Fibroblast of upper back skin (primary cell): ENCODE measurements around the gene GRM7.

Experiments used
- DNase-seq: peaks from one replicate; pipeline ENCODE4 v3.0.0-alpha.2; 2013

Gene GRM7

DNA sequence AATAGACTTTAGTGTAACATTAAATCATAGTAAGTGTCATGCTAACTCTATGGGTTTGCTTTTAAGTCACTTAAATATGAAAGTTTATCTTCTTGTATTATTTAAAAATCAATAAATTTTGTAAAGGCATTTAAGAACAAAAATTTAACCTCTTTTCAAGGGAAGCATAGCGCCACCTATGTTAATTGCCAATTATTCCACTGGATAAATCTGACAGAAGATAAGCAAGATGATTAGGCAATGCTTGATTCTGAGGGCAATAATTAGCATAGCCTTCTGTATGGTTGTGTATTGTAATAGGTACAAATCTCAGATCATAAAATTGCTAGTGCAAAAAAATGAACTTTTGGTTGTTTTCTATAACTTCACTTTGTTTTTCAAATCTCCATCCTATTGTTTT is 560.1 kb downstream of the GRM7 start:
- DNase-seq: no peak

DNA sequence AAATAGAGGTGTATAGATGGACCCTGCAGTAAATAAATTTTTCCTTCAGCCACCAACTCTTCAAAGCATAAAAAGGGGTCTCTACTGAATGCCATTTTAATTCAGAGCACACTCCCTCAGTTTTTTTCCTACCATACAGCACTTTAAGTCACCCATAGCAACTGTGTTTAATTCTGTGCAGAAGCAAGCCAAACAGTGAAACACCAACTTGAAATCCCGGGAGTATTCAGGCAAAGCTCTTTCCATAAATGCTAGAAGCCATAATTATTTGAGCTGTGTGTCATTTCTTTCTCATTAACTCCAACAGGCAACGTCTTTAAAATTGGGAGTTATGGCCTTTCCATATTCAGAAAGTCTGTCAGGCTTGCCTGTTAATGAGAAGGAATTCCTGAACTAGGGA is 562.1 kb downstream of the GRM7 start:
- no peak for DNase-seq

- no peak for DNase-seq
Measured at GRCh38 chr3:7423995-7424394, 563.1 kb downstream of the GRM7 start.

GRCh38 chr3:7428206-7428718 is 567.3 kb downstream of the GRM7 start:
- DNase-seq: no peak

GRCh38 chr3:7432610-7433009 is 571.7 kb downstream of the GRM7 start:
- DNase-seq: no peak

GRCh38 chr3:7433073-7433472 is 572.2 kb downstream of the GRM7 start:
- no peak for DNase-seq

DNA sequence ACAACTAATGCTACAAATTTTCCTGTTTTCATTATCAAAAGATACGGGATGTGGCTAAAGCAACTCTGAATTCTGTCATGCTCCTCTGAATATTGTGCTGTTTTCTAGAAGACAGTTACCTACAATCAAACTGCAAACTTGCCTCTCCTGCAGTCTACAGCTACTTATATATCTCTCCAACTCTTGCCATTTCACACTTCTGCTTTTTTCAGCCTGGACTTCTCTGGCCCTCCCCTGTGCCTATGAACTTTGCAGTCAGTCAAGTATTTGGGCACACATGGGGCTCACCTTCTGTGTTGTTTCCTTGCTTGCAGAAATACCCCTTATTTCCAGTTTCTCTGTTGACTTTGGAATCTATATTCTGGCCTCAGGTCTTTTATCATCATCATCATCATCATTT is 575.6 kb downstream of the GRM7 start:
- no peak for DNase-seq

DNA sequence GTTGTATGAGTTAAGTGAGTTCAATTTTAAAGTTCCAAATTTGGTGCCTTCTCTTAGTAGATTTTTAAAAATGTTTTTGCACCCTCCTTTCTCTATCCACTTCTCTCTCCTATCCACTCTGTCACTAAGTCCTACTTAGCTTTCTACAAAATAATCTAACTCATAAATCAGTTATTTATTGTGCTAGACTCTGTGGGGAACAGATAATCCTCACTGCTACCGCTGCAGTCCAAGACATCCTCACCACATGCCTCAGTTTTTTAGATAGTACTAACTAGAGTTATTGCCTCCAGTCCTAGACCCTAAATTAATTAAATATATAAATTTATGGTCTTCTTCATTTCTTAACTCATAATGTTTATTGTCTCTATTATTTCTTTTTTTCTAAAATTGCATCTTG is 576.3 kb downstream of the GRM7 start:
- DNase-seq: no peak

DNA sequence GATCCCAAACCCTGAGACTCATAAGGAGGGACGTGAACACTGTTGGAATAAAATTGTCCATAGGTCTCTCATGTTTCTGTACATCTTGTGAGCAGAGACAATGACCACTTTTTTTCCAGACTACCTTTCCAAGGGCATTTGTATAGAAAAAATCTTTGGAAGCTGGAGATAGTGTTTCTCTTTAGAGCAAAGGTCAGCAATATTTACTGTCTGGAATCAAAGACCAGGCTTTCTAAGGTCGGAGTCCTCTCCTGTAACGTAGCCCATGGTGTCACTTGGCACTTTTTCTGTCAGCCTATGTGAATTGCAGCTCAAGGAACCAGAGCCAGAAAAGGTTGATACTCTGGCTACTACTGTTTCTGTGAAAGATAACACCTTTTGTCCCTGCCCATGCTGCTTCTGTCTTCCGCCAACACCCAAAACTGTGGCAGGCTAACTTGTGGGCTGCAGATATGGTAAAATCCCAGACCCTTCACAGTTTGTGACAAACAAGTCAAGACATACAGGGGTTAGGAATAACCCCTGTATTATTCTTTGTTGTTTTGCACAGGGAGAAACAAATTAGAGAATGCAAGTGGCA is 578.3 kb downstream of the GRM7 start:
- no peak for DNase-seq

- DNase-seq: no peak
Measured at GRCh38 chr3:7444886-7445285, 584.0 kb downstream of the GRM7 start.

- DNase-seq: no peak
Measured at GRCh38 chr3:7445331-7445730, 584.4 kb downstream of the GRM7 start.

DNA sequence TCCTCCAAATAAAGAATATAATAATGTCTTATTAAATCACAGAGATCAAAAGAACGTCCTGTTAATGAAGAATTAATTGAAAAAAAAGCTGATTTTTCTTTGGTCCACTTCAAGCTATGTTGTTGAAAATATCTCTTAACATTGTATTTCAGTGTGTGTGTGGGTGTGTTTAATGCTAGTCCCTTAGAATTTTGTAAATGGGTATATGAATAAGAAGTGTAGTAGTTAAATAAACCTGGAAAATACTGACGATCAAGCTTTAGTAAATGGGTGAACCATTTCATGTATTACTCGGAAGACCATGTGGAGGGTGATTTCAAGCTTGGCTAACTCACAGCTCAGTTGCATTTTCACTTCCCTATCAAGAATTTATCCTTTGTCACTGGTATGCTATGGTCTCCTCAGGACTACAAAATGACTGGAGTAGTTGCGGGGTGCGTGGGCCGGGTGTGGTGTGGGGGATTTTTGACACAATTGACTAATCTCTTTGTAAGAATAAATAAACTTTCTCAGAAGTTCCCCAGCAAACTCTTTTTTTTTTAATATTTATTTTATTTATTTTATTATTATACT is 586.4 kb downstream of the GRM7 start:
- no peak for DNase-seq

DNA sequence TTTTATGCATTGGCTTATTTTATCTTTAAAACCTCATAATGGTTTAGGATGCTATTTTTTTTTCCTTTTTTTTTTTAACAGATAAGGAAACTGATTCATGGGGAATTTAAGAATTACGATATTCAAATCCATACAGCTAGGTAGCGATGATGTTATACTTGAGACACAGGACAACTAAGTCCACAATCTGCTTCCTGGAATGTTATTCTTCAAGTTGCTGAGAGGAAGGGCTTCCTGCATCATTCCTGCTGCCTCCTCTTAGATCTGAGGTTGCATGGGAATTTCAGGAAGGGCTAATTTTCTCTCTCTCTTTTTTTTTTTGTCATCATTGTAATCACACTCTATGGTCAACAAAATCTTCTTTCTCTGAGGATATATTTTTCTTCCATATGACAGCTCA is 595.5 kb downstream of the GRM7 start:
- DNase-seq: no peak

DNA sequence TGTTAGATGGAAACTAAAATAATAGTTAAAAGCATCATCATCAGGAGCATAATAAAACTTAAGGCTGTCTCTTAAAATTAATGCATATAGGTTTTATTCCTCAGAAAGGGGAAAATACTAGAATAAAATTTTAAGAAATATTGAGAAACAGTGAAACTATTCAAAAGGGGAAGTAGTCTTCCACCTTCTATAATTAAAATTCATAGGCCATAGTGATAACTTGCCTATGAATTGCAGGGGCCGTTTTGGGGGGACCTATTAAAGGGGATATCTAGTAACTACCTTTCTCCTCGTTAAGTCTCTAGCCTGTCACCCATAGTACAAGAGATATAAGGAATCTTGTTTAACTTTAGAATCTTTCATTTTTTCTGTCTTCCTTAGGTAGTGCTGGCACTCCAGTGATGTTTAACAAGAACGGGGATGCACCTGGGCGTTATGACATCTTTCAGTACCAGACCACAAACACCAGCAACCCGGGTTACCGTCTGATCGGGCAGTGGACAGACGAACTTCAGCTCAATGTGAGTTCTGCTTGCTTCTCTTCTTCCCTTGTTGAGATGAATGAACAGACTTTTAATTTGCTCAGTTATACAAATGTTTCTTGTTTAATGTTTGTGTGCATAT is 600.4 kb downstream of the GRM7 start:
- no peak for DNase-seq

- DNase-seq: no peak
Measured at GRCh38 chr3:7469866-7470265, 609.0 kb downstream of the GRM7 start.

DNA sequence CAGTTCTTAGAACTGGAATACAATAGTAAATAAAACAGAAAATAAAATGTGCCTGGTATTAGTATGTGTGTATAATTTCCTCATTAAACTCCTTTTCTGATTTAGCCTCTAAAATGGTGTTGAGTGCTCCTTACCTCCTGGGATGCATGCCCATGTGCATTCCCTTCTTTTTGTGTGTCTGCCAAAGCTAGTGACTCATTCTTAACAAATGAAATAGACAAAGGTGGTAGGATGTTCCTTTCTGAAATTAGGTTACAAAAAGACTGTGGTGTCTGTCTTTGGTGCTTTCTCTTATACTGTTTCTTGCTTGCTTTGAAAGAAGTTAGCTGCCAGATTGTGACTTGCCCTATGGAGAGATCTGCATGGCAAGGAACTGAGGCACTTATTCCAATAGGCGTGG is 623.7 kb downstream of the GRM7 start:
- DNase-seq: no peak

DNA sequence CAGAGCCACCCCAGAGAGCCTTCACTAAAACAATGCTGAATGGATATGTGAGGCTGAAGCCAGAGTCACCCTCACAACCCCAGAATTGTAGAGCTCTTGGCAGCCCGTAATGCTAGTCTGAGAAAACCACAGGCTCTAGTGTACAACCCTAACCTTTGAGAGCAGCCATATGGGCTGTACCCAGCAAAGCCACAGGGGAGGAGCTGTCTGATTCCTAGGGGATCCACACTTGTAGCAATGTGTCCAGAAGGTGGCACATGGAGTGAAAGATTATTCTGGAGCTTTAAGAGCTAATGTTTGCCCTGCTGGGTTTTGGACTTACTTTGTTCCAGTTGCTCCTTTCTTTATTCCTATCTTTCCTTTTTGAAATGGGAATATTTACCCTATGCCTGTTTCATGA is 626.8 kb downstream of the GRM7 start:
- no peak for DNase-seq

- no peak for DNase-seq
Measured at GRCh38 chr3:7489417-7489816, 628.5 kb downstream of the GRM7 start.

DNA sequence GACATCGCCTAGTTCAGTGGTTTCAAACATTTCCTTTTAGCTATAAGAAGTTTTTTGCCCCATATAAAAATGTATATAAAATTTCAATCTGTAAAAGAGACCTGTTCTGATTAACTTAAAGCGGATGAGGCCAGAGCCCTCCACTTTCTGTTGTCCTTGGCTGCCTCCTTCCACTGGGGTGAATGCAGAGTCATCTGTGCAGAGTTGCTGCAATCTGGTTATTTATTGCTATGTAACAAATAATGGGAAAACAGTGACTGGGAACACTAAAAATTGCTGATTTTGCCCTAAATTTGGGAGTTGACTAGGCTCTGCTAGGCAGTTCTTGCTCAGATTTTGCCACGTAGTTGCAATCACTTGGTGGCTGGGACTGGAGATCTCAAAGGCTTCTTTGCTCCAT is 637.8 kb downstream of the GRM7 start:
- no peak for DNase-seq

DNA sequence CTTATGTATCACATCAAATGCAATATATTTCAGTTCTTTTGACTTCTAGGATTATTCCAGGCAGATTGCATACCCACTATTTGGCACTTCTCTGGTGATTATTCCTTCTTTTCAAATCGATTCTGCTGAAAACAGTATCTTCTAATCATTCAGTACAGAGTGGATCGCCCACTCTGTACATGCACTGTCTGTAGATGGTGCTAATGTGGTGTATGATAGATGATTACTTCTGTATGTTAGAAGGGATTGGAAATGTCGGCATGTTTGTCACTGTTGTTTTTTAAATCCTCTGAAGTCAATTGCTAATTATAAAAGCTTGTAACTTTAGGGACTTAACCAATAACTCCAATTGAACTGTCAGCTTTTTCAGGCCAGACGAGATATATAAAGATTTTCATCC is 642.5 kb downstream of the GRM7 start:
- DNase-seq: no peak

GRCh38 chr3:7504886-7505775 is 644.2 kb downstream of the GRM7 start:
- peak; percentile 47 for DNase-seq

DNA sequence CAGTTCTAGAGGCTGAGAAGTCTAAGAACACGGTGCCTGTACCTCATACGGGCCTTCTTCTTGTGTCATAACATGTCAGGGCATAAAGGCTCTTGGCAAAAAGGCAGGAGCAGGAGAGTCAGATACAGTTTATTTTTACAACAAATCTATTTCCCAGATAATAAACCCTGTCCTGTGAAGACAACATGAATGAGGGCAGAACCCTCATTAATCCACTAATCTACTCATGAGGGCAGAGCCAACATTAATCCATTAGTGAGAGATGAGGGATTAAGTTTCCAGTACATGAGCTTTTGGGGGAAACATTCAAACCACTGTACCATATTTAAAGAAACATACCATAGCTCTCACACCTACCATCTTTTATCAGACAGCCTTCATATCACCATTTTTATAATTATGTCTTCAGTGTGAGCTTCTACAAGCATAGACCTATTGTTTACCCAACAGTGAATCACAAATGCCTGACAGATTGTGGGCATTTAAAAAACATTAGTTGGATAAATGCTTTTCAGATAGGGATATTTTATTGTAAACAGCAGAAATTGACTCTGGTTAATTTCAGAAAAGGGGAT is 645.8 kb downstream of the GRM7 start:
- no peak for DNase-seq

DNA sequence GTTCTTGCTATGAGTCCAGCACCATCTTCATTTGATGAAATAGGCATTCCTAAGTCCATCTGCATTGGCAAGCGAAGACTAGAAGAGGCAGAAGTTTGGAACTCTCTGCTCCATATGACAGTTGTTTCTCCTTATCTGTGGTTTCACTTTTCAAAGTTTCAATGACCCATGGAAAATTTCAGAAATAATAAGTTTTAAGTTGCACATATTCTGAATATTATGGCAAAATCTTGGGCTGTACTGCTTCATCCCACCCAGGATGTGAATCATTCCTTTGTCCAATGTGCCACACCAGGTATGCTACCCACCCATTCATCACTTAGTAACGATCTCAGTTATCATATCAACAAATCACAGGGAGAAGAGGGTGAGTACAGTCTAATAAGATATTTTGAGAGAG is 647.9 kb downstream of the GRM7 start:
- no peak for DNase-seq
